Caco-2 (cell line): ENCODE measurements around the gene CPAMD8. TPM values are rescaled to one million over a fixed set of nuclear protein-coding genes. Genes with fewer than 3 reads are reported as not detected.

Experiments
- BruUV-seq: library from RNA; stranded (reverse); fragments of 400-500 nt; replicated peaks from 2 replicates; lab custom pipeline; 2021; lab: Mats Ljungman, UMichigan
- CTCF ChIA-PET: fragments of 300-600 bp; sonication (Branson Sonifier 250); formaldehyde crosslinking; loops from one replicate; lab custom pipeline; 2022; ENCODE audit warnings: antibody characterized with exemption; lab: Charles Lee
- POLR2A ChIA-PET: fragments of 300-600 bp; sonication (Branson Sonifier 250); formaldehyde crosslinking; loops from one replicate; lab custom pipeline; 2022; ENCODE audit warnings: antibody characterized with exemption; lab: Charles Lee
- DNase-seq, 2 experiments: peaks; one replicate each; pipeline versions ENCODE4 v3.0.0 to v3.0.0-alpha.2; 2020 to 2022
- H3K27me3 ChIP-seq: replicated peaks from 2 replicates; pipeline ENCODE4 v1.6.0; 2011; ENCODE audit warnings: low read length; ENCODE audit not compliant: control insufficient read depth, insufficient read depth
- H3K36me3 ChIP-seq: 2 replicates; pipeline ENCODE4 v1.5.1; 2011; ENCODE audit warnings: low read length; ENCODE audit not compliant: control insufficient read depth, insufficient read depth
- H3K4me1 ChIP-seq: fragments of 250-450 bp; sonication (Bioruptor Pico); 2 replicates; pipeline ENCODE4 v1.5.1; 2020; ENCODE audit warnings: mild to moderate bottlenecking
- H3K4me3 ChIP-seq: 2 replicates; pipeline ENCODE4 v1.5.1; 2011; ENCODE audit warnings: low read depth, mild to moderate bottlenecking, control low read depth, low read length
- H3K9me3 ChIP-seq: fragments of 250-450 bp; sonication (Bioruptor Pico); 2 replicates; pipeline ENCODE4 v1.5.1; 2020; ENCODE audit warnings: mild to moderate bottlenecking, moderate library complexity
- H3K27ac Mint-ChIP-seq: one replicate; pipeline ENCODE4 v1.8.0; 2022; ENCODE audit warnings: mixed read lengths; ENCODE audit not compliant: unreplicated experiment
- H3K27me3 Mint-ChIP-seq: one replicate; pipeline ENCODE4 v1.8.0; 2022; ENCODE audit warnings: mixed read lengths; ENCODE audit not compliant: insufficient read depth, unreplicated experiment
- H3K36me3 Mint-ChIP-seq: one replicate; pipeline ENCODE4 v1.8.0; 2022; ENCODE audit warnings: mild to moderate bottlenecking, mixed read lengths; ENCODE audit not compliant: insufficient read depth, unreplicated experiment
- H3K4me1 Mint-ChIP-seq: one replicate; pipeline ENCODE4 v1.8.0; 2022; ENCODE audit warnings: low read depth, mixed read lengths; ENCODE audit not compliant: unreplicated experiment
- H3K4me3 Mint-ChIP-seq: one replicate; pipeline ENCODE4 v1.8.0; 2022; ENCODE audit warnings: mild to moderate bottlenecking, moderate library complexity, mixed read lengths; ENCODE audit not compliant: unreplicated experiment
- H3K9me3 Mint-ChIP-seq: one replicate; pipeline ENCODE4 v1.8.0; 2022; ENCODE audit warnings: mixed read lengths; ENCODE audit not compliant: unreplicated experiment
- CTCF ChIP-seq, 2 experiments: fragments of 200-600 bp in 1 of 2; IDR thresholded peaks; 1 replicate in 1 of 2; 2 replicates in 1 of 2; pipeline versions ENCODE4 v1.5.1 to v1.8.0; 2011 to 2022; ENCODE audit warnings: antibody characterized with exemption in 1 of 2, control low read depth in 1 of 2, inconsistent platforms in 1 of 2, low read depth in 1 of 2, low read length in 1 of 2, mild to moderate bottlenecking in 1 of 2, moderate library complexity in 1 of 2; ENCODE audit not compliant: insufficient read depth in 1 of 2, severe bottlenecking in 1 of 2, unreplicated experiment in 1 of 2
- intact Hi-C: fragments of 100-400 bp; cut with micrococcal nuclease; formaldehyde crosslinking; loops from one replicate; pipeline ENCODE4 v1.10.0; 2022; ENCODE audit not compliant: unreplicated experiment
- total RNA-seq: library from RNA; stranded (reverse); gene quantifications from 2 replicates; pipeline ENCODE4 v1.2.3, GENCODE V29; 2022

The CPAMD8 gene
- total RNA-seq, 1 experiment from 2014 or later, result 1.1 TPM

- no peak overlapping the region for H3K27ac Mint-ChIP-seq
- Histone ChIP-seq H3K36me3 (peaks cover 1% of the 10 kb centered on the region; the same call in 1 of the 2 replicates), H3K27me3 (no peaks in the 10 kb centered on the region), H3K9me3 (no peaks in the 10 kb centered on the region), H3K4me3 (no peak overlapping the region), H3K4me1 (no peaks in the 10 kb centered on the region)
- H3K4me3 Mint-ChIP-seq, result no peak overlapping the region
- BruUV-seq, result no TSS peak
- H3K9me3 Mint-ChIP-seq, result no peaks in the 10 kb centered on the region
- ChIA-PET CTCF (no interaction called here), POLR2A (no interaction called here)
- no peak for DNase-seq
- intact Hi-C loops, result no loop called here
- no peaks in the 10 kb centered on the region for H3K4me1 Mint-ChIP-seq
- TF ChIP-seq CTCF (IDR thresholded peaks at IDR 0.05; ENCODE audit: insufficient read depth in 1 of 2, low read depth in 1 of 2, low read length in 1 of 2, severe bottlenecking in 1 of 2, unreplicated experiment in 1 of 2), result no peak
- H3K27me3 Mint-ChIP-seq, result no peaks in the 10 kb centered on the region
- H3K36me3 Mint-ChIP-seq, result peaks cover 23% of the 10 kb centered on the region
These were observed 159.4 kb downstream of the CPAMD8 start for GRCh38 chr19:16867211-16867610.

GRCh38 chr19:16862826-16863415 lies 163.7 kb downstream of the CPAMD8 start:
- POLR2A ChIA-PET, result no interaction called here
- no peak overlapping the region for H3K27ac Mint-ChIP-seq
- peaks cover 34% of the 10 kb centered on the region for H3K36me3 Mint-ChIP-seq

GRCh38 chr19:16861834-16862233 lies 164.8 kb downstream of the CPAMD8 start:
- Mint-ChIP-seq H3K27me3 (no peaks in the 10 kb centered on the region), H3K27ac (no peak overlapping the region), H3K36me3 (peaks cover 44% of the 10 kb centered on the region), H3K4me1 (no peaks in the 10 kb centered on the region), H3K4me3 (no peak overlapping the region), H3K9me3 (no peaks in the 10 kb centered on the region)
- Histone ChIP-seq H3K9me3 (no peaks in the 10 kb centered on the region), H3K36me3 (0 out of 2 replicates have a peak, but pooled peaks cover 1% of the 10 kb centered on the region), H3K4me1 (no peaks in the 10 kb centered on the region), H3K27me3 (no peaks in the 10 kb centered on the region), H3K4me3 (no peak overlapping the region)
- ChIA-PET CTCF (no interaction called here), POLR2A (no interaction called here)
- no peak for DNase-seq
- no TSS peak for BruUV-seq
- intact Hi-C loops, result no loop called here
- TF ChIP-seq CTCF (IDR thresholded peaks at IDR 0.05; ENCODE audit: insufficient read depth in 1 of 2, low read depth in 1 of 2, low read length in 1 of 2, severe bottlenecking in 1 of 2, unreplicated experiment in 1 of 2), result no peak

More at GRCh38 chr19:16862826-16863415, 163.7 kb downstream of the CPAMD8 start:
- CTCF ChIA-PET, result no interaction called here
- TF ChIP-seq CTCF (IDR thresholded peaks at IDR 0.05; ENCODE audit: insufficient read depth in 1 of 2, low read depth in 1 of 2, low read length in 1 of 2, severe bottlenecking in 1 of 2, unreplicated experiment in 1 of 2), result no peak
- Histone ChIP-seq H3K36me3 (0 out of 2 replicates have a peak, but pooled peaks cover 1% of the 10 kb centered on the region), H3K9me3 (no peaks in the 10 kb centered on the region), H3K4me3 (no peak overlapping the region), H3K27me3 (no peaks in the 10 kb centered on the region), H3K4me1 (no peaks in the 10 kb centered on the region)
- H3K4me1 Mint-ChIP-seq, result no peaks in the 10 kb centered on the region
- intact Hi-C loops, result no loop called here
- no TSS peak for BruUV-seq
- H3K9me3 Mint-ChIP-seq, result no peaks in the 10 kb centered on the region
- H3K4me3 Mint-ChIP-seq, result no peak overlapping the region
- no peaks in the 10 kb centered on the region for H3K27me3 Mint-ChIP-seq
- no peak for DNase-seq
